ENCODE measurements around the gene WNT9B. TPM values are rescaled to one million over a fixed set of nuclear protein-coding genes. Genes with fewer than 3 reads are reported as not detected.

Gene WNT9B
- polyA plus RNA-seq, 1 experiment: not detected

DNA sequence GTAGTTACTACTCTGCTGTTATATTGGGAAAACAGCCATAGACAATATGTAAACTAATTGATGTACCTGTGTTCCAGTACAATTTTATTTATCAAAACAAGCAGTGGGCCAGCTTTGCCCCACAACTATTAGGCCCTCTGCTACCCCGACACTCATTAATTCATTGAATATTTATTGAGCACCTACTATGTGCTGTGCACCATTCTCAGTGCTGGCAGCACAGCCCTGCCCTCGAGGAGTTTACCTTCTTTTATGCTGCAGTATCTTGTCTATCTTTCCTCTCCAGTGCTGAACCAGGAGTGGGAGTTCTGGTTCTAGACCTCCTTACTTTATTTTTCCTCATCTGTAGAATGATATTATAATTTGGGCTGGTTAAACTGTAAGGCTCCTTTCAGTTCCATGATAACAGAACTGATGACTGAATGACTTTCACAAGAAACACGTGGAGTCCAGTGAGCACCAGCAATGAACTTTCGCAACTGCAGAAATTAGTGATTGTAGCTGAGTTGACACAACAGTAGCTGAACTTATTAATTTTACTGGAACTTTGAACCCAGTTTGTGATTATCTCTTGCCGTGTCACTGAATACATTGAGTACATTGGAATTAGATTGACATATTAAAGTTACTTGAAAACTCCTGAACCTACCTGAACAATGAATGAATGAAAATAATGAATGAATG is 73.9 kb downstream of the WNT9B start:
- no peak for DNase-seq (ENCODE audit: low read depth)
- POLR2A ChIA-PET: no interaction called here
- TF ChIP-seq CTCF (IDR thresholded peaks at IDR 0.05; ENCODE audit: insufficient read depth, low read depth, low read length): no peak

DNA sequence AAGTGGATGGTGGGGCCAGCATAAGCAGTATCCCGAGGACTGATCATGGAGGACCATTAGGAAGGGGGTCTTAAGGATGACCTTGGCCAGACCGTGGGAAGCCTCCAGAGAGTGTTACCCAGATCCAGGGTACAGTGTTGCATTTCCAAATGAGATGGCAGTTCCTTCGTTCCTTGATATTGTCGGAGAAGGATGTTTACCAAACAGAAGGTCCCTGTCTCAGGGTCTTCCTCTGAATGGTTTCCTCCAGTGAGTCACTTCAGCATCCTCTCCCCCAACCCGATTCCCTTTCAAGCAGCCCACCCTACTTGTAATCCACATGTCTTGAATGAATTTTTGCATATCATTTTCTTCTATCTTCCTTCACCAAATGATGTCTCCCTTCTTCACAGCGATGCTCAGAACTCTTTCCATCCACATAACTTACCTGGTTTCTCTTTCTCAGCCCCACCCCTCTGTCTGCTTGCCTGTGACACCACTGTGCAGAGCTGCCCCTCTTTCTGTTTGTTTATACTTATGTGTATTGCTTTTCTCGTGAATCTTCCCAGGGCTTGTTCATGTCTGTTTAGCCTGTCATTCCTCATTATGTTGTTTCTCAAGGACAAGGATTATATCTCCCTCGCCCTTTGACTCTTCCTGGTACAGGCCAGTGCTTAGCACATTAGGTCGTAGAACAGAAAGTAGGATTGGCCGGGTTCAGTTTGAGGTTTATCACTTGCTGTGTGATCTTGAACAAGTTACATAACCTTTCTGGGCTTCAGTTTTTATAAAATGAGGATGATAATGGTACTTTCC is 77.3 kb downstream of the WNT9B start:
- H3K36me3 ChIP-seq (ENCODE audit: control insufficient read depth, insufficient read depth, low read length): peaks cover 12% of the 10 kb centered on the region
- H3K27me3 ChIP-seq (ENCODE audit: control insufficient read depth, insufficient read depth, low read length): no peaks in the 10 kb centered on the region
- POLR2A ChIA-PET: no interaction called here
- CTCF ChIA-PET: interaction anchor here (2.5 kb wide), 1 partner anchor 14 kb away, joined by 15 read pairs; no protein-coding TSS in a partner anchor
- no peak overlapping the region for H3K4me3 ChIP-seq (ENCODE audit: low read depth, low read length)
- TF ChIP-seq CTCF (IDR thresholded peaks at IDR 0.05; ENCODE audit: insufficient read depth, low read depth, low read length): no peak
- no peak for DNase-seq (ENCODE audit: low read depth)

More for the DNA sequence above, 73.9 kb downstream of the WNT9B start:
- CTCF ChIA-PET: interaction anchor here (1.6 to 3.6 kb wide), 2 partner anchors 16 to 83 kb away, joined by 5 to 20 read pairs; no protein-coding TSS in a partner anchor
- H3K4me3 ChIP-seq (ENCODE audit: low read depth, low read length): no peak overlapping the region
- no peaks in the 10 kb centered on the region for H3K27me3 ChIP-seq (ENCODE audit: control insufficient read depth, insufficient read depth, low read length)
- H3K36me3 ChIP-seq (ENCODE audit: control insufficient read depth, insufficient read depth, low read length): peaks cover 3% of the 10 kb centered on the region; the same call in 1 of the 2 replicates

DNA sequence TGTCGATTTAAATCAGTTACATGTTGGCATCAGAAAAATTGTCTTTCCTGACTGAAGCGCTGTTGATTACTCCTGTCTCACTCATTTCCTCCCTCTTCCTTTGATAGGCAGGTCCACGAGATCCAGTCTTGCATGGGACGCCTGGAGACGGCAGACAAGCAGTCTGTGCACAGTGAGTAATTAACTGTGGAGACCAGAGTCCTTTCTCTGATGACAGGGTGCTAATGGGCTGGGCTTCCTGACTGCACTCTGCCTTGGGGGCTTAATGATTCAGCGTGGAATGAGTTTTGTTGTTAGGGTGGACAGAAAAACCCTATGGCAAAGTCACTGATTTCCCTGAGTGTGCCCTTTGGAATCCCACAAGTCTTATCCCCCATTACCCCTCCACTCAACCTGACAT is 78.0 kb downstream of the WNT9B start:
- H3K27me3 ChIP-seq (ENCODE audit: control insufficient read depth, insufficient read depth, low read length): no peaks in the 10 kb centered on the region
- peak; percentile 39 for DNase-seq (ENCODE audit: low read depth)
- ChIA-PET CTCF (interaction anchor here (0.9 to 2.5 kb wide), 3 partner anchors 13 to 87 kb away, joined by 4 to 15 read pairs (median 5); no protein-coding TSS in a partner anchor), POLR2A (no interaction called here)
- H3K36me3 ChIP-seq (ENCODE audit: control insufficient read depth, insufficient read depth, low read length): peaks cover 16% of the 10 kb centered on the region
- TF ChIP-seq CTCF (IDR thresholded peaks at IDR 0.05; ENCODE audit: insufficient read depth, low read depth, low read length): no peak
- H3K4me3 ChIP-seq (ENCODE audit: low read depth, low read length): no peak overlapping the region

DNA sequence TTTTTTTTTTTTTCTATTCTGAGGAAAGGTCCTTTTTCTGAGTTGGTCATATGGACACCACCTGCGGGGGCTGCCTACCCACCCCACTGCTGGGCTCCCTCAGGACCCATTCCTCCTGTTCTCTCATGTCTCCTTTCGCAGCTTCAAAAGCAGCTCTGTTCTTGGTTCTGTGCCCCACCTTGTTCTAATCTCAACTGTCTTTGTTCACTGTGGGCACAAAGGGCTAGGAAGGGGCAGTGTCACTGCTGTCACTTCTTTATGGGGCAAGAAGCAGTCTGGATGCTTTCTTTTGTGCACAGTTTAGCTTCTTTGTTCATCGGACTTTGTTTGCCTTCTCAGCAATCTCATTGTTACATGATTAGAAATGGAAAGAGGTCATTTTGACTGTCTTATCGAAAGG is 78.7 kb downstream of the WNT9B start:
- ChIA-PET POLR2A (no interaction called here), CTCF (interaction anchor here (0.9 to 2.5 kb wide), 3 partner anchors 12 to 88 kb away, joined by 4 to 15 read pairs (median 5); no protein-coding TSS in a partner anchor)
- TF ChIP-seq CTCF (IDR thresholded peaks at IDR 0.05; ENCODE audit: insufficient read depth, low read depth, low read length): no peak
- no peak for DNase-seq (ENCODE audit: low read depth)
- Histone ChIP-seq H3K27me3 (ENCODE audit: control insufficient read depth, insufficient read depth, low read length) (no peaks in the 10 kb centered on the region), H3K4me3 (ENCODE audit: low read depth, low read length) (no peak overlapping the region), H3K36me3 (ENCODE audit: control insufficient read depth, insufficient read depth, low read length) (peaks cover 16% of the 10 kb centered on the region)

DNA sequence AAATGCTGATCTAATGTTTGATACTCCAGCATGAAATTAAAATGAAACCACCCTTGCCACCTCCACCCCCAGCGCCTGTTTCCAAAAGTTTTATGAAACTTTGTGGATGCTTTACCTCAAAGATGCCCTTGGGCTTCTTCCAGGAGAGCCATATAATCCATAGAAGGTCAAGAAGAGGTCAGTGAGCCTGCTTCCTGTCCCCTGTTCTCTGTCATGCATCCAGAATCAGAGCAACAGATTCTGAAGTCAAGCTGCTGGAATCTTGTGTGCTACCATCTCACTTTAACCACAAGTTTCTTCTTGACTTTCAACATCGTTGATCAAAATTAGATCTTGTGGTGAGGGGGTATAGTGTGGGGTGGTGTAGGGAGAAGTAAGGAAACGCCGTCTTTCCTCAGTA is 80.2 kb downstream of the WNT9B start:
- no peak for DNase-seq (ENCODE audit: low read depth)
- no peak overlapping the region for H3K4me3 ChIP-seq (ENCODE audit: low read depth, low read length)
- ChIA-PET POLR2A (no interaction called here), CTCF (no interaction called here)
- TF ChIP-seq CTCF (IDR thresholded peaks at IDR 0.05; ENCODE audit: insufficient read depth, low read depth, low read length): no peak
- H3K27me3 ChIP-seq (ENCODE audit: control insufficient read depth, insufficient read depth, low read length): no peaks in the 10 kb centered on the region
- peaks cover 24% of the 10 kb centered on the region for H3K36me3 ChIP-seq (ENCODE audit: control insufficient read depth, insufficient read depth, low read length)
